HG02973 (cell line): ENCODE measurements around the gene FAM185A.
"Not testable (repeated sequence)": the region's sequence is repeated elsewhere in the genome, so short reads cannot be mapped to it uniquely, and the experiment has no call there.

Source experiments
- ATAC-seq: cut with Tn5 transposase; IDR thresholded peaks from one replicate; pipeline ENCODE4 v1.9.1; 2021; ENCODE audit warnings: moderate library complexity; ENCODE audit not compliant: unreplicated experiment

The FAM185A gene

GRCh38 chr7:102776217-102776616 lies 27.4 kb downstream of the FAM185A start:
- not testable (repeated sequence) for ATAC-seq

GRCh38 chr7:102778663-102779062 lies 29.9 kb downstream of the FAM185A start:
- not testable (repeated sequence) for ATAC-seq

- ATAC-seq: not testable (repeated sequence)
Observed at GRCh38 chr7:102780926-102781325, 32.1 kb downstream of the FAM185A start.

- not testable (repeated sequence) for ATAC-seq
Observed at GRCh38 chr7:102788770-102789169, 40.0 kb downstream of the FAM185A start.

GRCh38 chr7:102790364-102791100 lies 41.7 kb downstream of the FAM185A start:
- not testable (repeated sequence) for ATAC-seq

GRCh38 chr7:102791367-102791766 lies 42.6 kb downstream of the FAM185A start:
- not testable (repeated sequence) for ATAC-seq

- ATAC-seq: not testable (repeated sequence)
Observed at GRCh38 chr7:102791831-102792230, 43.0 kb downstream of the FAM185A start.

- not testable (repeated sequence) for ATAC-seq
Observed at GRCh38 chr7:102794567-102794966, 45.8 kb downstream of the FAM185A start.

- ATAC-seq: not testable (repeated sequence)
Observed at GRCh38 chr7:102795987-102796595, 47.3 kb downstream of the FAM185A start.

- ATAC-seq: no peak
Observed at GRCh38 chr7:102806613-102807012, 57.8 kb downstream of the FAM185A start.

- ATAC-seq: no peak
Observed at GRCh38 chr7:102810916-102811315, 62.1 kb downstream of the FAM185A start.

GRCh38 chr7:102811942-102812678 lies 63.3 kb downstream of the FAM185A start:
- ATAC-seq: no peak

- no peak for ATAC-seq
Observed at GRCh38 chr7:102813191-102814024, 64.6 kb downstream of the FAM185A start.

- ATAC-seq: no peak
Observed at GRCh38 chr7:102814025-102814471, 65.2 kb downstream of the FAM185A start.

GRCh38 chr7:102817616-102818573 lies 69.1 kb downstream of the FAM185A start:
- no peak for ATAC-seq

GRCh38 chr7:102819151-102819550 lies 70.4 kb downstream of the FAM185A start:
- ATAC-seq: no peak

- no peak for ATAC-seq
Observed at GRCh38 chr7:102821994-102822747, 73.4 kb downstream of the FAM185A start.

GRCh38 chr7:102823390-102824119 lies 74.8 kb downstream of the FAM185A start:
- no peak for ATAC-seq
